KOPT-K1 (cell line): Measurements from ENCODE around the gene RNF215.

ENCODE experiments used
- H3K27ac ChIP-seq: fragments of 200-600 bp; sonication (generic); 2 replicates; pipeline ENCODE4 v1.5.1; 2016; ENCODE audit warnings: antibody characterized with exemption, mild to moderate bottlenecking, low read depth, low read length; ENCODE audit not compliant: poor library complexity, severe bottlenecking
- H3K36me3 ChIP-seq: fragments of 200-600 bp; sonication (generic); 2 replicates; pipeline ENCODE4 v1.5.1; 2017; ENCODE audit warnings: antibody characterized with exemption, mild to moderate bottlenecking, low read length, moderate library complexity; ENCODE audit not compliant: insufficient read depth
- H3K9me3 ChIP-seq: fragments of 200-600 bp; sonication (generic); 2 replicates; pipeline ENCODE4 v1.5.1; 2017; ENCODE audit warnings: antibody characterized with exemption, low read length, mild to moderate bottlenecking; ENCODE audit not compliant: insufficient read depth, poor library complexity, severe bottlenecking

RNF215 gene

DNA sequence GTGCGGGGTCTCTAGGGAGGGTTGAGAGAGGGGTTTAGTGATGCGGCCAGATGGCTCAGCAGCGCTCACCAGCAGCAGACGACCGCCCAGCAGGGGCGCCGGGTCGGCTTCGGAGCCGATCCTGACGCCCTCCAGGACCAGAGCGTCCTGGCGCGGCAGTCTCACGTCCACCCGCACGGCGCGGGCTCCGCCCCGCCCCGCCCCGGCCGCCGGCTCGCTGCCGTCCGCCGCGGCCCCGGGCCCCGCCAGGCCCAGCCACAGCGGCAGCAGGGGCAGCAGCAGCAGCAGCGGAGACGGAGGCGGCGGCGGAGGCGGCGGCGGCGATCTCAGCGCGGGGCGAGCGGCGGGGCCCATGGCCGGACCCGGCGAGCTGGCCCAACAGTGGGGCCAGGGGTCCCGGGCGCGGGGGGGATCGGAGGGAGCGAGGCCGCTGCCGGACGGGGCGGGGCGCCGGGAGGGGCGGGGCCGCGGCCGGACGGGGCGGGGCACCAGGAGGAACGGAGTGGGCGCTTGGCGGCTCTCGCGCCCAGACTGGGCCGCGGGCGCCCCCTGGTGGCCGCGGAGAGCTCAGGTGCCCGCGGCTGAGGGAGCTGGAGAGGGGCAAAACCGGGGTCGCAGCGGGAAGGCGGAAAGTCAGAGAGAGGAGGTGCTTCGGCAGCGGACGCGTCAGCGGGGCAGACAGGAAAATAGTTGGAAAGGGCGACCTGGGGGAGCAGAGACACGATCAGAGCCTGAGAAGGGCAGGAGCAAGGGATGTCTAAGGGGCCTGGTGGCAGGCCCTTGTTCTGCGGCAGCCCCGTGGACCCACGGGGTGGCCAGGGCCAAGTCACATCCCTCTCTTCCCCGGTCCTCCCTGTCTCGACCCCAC lies at the start of gene RNF215:
Gene RNF215 (minus strand): TSS at position 452 of the 868 bp plus-strand sequence. CDS start 98 bp downstream, at position 354.
- peak within 1 kb of the TSS; percentile 44 for H3K27ac ChIP-seq
- H3K9me3 ChIP-seq, result peaks cover 5% of the 10 kb centered on the region
- no peaks in the 10 kb centered on the region for H3K36me3 ChIP-seq

DNA sequence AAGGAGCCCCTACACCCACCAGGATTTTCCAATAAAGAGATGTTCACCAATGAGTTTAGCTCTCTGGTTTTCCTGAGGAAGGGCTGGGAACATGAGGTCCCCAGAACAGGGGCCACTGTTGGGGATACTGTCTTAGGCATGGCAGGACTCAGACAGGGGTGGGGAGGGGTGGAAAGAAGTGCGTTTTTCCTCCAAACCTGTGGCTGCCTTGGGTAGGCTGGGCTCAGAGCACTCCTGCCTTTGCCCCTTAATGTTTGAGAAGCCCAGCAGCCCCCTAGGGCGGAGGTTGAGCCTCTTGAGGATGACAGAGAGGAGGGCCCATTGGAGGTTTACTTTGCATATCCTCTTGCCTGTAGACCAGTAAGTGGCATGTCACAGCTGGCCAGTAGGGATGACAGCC lies 49.0 kb upstream of the RNF215 start:
- H3K9me3 ChIP-seq, result no peaks in the 10 kb centered on the region
- peak overlapping the region; percentile 31 for H3K27ac ChIP-seq
- H3K36me3 ChIP-seq, result no peaks in the 10 kb centered on the region

DNA sequence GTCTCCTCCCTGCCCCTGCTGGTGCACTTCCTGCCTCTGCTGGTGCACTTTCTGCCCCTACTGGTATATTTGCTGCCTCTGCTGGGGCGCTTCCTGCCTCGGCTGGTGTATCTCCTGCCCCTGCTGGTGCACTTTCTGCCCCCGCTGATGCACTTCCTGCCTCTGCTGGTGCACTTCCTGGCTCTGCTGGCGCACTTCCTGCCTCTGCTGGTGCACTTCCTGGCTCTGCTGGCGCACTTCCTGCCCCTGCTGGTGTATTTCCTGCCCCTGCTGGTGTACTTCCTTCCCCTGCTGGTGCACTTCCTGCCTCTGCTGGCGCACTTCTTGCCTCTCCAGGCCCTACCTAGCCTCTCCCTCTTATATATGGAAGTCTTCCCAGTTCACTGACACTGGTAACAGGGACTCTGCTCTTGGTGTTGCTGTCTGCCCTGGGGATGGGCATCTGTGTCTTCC lies 48.5 kb upstream of the RNF215 start:
- Histone ChIP-seq H3K9me3 (no peaks in the 10 kb centered on the region), H3K27ac (peak overlapping the region; percentile 56), H3K36me3 (no peaks in the 10 kb centered on the region)

DNA sequence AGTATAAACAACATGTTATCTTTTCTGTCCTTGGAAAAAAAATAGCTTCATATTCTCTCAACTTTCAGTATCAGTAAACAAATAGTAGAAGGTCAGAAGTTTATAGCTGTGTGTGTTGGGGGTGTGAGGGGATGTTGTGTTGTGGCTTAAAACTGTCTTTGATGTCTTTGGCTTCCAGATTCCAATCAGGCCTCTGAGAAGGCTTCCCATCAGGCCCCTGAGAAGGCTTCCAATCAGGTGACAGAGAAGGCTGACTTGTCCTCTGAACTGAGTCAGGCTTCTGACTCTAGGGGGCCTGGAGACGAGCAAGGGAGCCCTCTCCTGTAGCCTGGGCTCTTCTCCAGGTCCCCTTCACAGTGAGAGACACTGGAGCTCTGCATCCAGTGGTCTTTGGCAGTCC lies 47.6 kb upstream of the RNF215 start:
- H3K36me3 ChIP-seq, result no peaks in the 10 kb centered on the region; the same call in 1 of the 2 replicates
- peak overlapping the region; percentile 56 for H3K27ac ChIP-seq
- no peaks in the 10 kb centered on the region for H3K9me3 ChIP-seq

DNA sequence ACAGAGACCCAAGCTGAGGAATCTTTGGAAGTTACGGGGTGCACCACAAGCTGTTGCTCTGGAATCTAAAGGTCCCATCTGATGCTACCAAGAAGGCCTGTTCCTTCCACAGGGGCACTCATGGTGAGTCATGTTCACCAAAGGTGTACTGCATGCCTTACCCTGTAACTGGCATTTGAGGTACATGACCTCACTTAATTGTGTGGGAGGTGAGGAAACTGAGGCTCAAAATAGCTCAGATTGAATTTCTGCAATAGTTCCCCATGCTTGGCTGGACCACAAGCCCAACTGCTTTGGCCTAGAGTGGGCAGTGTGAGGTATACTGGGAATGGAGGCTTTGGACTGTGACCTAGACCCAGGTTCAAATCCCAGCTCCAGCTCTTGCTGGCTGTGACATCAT lies 46.6 kb upstream of the RNF215 start:
- no peak overlapping the region for H3K27ac ChIP-seq
- no peaks in the 10 kb centered on the region for H3K9me3 ChIP-seq
- peaks cover 10% of the 10 kb centered on the region; the same call in 1 of the 2 replicates for H3K36me3 ChIP-seq

DNA sequence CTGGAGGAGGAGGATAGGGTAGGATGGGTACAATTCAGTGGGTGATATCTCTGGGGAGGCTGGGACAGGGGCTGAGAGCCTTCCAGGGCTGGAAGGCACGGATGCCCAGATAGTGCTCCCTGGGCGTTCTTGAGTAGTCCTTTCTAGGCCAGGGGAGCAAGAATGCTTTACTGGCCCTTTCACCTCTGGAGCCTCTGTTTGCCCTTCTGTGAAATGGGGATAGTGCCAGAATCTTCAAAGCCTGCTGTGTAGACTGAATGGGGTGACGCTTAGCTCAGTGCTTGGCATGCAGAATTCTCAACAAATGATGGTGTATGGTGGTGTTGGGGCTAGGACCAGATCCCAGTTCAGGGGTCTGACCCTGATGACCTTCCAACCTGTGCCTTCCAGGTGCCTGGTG lies 46.0 kb upstream of the RNF215 start:
- Histone ChIP-seq H3K36me3 (peaks cover 15% of the 10 kb centered on the region), H3K27ac (no peak overlapping the region), H3K9me3 (no peaks in the 10 kb centered on the region)

DNA sequence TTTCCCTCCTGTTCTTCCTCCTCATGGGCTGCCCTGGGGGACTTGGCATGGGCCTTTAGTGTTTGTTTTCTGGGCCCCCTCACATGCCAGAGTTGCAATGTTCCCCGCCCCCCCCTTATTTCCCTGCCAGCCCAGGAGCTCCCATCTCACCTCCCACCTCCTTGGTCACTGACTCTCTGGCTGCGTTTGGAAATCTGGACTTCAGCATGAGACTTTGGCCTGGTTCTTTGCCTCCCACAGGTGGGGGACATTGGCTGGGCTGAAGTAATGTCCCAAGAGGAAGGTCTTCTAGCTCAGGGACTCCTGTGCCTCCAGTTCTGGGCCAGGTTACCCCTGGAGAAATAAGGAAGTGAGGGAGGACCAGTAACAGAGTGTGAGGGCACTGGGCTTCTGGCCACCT lies 45.3 kb upstream of the RNF215 start:
- Histone ChIP-seq H3K9me3 (no peaks in the 10 kb centered on the region), H3K36me3 (peaks cover 22% of the 10 kb centered on the region), H3K27ac (no peak overlapping the region)

DNA sequence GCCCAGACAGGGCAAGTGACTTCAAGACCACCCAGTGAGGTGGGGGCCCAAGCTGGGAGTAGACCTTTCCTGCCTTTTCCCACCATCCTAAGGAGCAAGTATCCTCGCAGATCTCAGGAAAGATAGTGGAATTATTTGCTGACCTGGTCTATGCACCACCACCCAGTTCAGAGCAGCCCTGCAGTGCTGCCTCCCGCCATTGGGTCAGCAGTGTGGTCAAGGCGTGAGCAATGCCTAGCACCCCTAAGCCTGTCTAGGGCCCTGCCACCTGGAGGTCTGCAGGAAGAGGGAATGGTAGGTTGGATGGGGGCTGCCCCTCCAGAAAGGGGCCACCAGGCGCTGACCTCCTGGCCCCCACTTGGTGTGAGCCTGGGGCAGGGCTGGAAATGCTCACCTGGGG lies 44.9 kb upstream of the RNF215 start:
- Histone ChIP-seq H3K27ac (no peak overlapping the region), H3K9me3 (no peaks in the 10 kb centered on the region), H3K36me3 (peaks cover 26% of the 10 kb centered on the region)

DNA sequence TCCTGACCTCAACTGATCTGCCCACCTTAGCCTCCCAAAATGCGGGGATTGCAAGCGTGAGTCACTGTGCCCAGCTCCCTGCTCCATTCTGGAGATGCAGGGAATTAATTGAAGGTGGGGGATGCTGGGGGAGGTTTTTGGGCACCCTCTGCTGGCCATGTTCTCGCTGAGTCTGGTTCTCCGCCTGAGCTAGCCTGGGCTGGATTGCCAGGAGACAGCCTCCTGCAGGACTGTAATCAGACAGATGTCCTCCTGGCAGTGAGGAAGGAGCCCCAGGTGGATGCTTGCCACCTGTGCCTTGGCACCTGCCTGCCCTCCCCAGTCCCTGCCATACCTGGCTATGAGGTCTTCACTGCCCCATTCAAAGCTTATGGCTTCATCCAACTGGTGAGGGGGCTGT lies 43.7 kb upstream of the RNF215 start:
- no peak overlapping the region for H3K27ac ChIP-seq
- peaks cover 31% of the 10 kb centered on the region for H3K36me3 ChIP-seq
- H3K9me3 ChIP-seq, result no peaks in the 10 kb centered on the region

DNA sequence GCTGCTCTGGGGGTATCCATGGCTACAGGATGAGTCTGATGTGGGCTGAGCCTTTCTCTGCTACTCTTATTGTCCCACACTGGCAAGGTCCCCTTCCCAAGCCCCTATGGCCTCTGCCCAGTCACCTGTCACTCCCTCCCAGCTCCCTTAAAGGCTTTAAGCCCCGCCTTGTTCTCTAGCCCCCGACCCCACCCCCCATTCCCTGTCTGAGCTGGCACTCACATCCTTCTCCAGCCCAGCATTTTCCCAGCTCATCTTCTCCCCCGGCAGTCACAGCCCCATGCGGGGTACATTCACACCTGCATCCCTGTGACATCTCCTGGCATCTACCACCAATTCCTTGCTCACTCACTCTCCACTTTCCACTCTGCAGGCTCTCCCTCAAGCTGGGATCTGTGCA lies 42.7 kb upstream of the RNF215 start:
- Histone ChIP-seq H3K36me3 (peaks cover 31% of the 10 kb centered on the region), H3K27ac (no peak overlapping the region), H3K9me3 (no peaks in the 10 kb centered on the region)

DNA sequence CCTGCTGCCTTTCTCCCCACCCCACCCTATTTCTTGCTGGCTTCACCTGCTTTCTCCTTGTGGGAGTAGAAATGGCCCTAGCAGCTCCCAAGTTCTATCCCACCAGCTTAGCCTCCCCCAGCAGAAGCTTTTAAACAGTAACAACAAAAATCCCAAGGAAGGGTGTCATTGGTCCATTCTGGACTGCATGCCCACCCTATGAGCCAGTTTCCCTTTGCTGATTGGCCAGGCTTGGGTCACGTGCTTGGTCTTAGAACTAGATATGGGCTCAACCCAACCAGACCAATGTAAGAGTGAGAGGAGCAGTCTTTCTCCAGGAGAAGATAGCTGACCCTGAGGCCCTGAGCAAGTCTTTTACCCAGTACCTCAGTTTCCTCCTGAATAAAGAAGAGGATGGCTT lies 40.7 kb upstream of the RNF215 start:
- H3K27ac ChIP-seq, result no peak overlapping the region
- H3K9me3 ChIP-seq, result no peaks in the 10 kb centered on the region
- peaks cover 31% of the 10 kb centered on the region for H3K36me3 ChIP-seq

DNA sequence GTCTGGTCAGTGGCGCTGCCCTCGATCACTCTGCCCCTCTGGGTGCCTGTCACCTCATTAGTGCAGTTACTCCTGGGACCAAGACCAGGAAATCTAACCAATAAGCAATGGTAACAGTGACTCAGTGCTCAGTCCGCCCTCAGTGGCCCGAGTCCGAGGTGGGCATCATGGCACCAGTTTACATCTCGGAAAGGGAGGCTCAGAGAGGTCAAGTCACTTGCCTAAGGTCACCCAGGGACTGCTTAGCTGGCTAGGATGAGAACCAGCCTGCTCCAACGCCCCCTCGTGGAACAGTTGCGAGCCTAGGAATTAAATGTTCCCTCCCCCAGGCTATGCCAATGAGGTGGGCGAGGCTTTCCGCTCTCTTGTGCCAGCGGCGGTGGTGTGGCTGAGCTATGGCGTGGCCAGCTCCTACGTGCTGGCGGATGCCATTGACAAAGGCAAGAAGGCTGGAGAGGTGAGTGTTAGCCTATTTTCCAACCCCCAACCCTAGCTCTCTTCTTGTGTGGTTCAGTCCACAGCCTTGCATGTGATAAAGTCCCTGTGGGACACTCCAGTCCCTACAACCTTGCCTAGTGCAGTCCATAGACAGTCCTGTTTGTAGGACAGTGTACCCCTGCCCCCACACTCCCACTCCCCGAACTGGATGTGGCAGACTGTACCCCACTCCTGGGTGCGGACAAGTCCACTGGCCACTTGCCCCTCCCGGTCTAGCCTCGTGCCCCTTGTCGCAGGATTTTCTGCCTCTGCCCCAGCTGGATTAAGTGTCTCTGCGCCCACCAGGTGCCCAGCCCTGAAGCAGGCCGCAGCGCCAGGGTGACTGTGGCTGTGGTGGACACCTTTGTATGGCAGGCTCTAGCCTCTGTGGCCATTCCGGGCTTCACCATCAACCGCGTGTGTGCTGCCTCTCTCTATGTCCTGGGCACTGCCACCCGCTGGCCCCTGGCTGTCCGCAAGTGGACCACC lies 39.5 kb upstream of the RNF215 start:
- peaks cover 36% of the 10 kb centered on the region for H3K36me3 ChIP-seq
- H3K27ac ChIP-seq, result peak overlapping the region; percentile 75
- H3K9me3 ChIP-seq, result no peaks in the 10 kb centered on the region

DNA sequence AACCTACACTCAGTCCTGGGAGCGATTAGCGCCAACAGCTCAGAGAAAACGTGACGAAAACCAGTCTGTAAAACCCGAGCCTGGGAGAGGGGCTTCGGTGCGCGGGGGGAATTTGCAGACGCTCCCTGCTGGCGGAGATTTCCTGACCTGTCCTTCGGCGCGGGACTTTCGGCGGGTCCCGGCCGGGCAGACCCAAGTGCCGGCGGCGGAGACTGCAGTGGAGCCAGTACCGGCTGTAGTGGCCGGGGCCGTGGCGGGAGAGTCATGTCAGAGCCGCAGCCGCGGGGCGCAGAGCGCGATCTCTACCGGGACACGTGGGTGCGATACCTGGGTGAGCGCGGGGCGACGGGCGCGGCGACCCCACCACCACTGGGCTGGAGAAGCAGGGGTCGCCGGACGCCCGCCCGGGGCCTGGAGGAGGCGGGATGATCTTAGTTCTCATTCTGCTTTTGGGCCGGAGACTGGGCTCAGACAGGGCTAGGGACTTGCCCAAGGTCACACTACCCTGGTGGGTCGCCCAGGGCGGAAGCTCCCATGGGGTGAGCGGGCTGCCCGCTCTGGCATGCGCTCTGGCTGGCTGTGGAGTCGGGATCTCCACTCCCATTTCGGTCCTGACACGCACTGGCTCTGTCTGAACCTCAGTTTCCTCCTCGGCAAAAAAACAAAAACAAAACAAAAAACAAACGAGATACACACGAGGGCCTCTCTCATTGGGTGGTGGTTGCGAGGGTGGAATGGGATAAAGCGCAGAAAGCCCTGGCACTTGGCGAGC lies 38.6 kb upstream of the RNF215 start, which contains the start of gene MTFP1:
Gene MTFP1 (plus strand): TSS at position 153 of the 772 bp plus-strand sequence. CDS start 112 bp downstream, at position 265.
- peak within 1 kb of the TSS; percentile 93 for H3K27ac ChIP-seq
- H3K36me3 ChIP-seq, result peaks cover 45% of the 10 kb centered on the region

DNA sequence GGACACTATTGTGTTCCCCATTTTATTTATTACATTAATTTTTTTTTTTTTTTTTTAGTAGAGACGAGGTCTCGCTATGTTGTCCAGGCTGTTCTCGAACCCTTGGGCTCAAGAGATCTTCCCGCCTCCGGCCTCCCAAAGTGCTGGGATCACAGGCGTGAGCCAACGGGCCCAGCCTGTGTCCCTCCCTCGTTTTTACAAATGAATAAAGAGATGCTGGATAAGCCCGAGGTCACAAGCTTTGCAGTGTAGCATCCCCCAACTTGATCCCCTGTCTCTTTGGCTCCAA lies 38.1 kb upstream of the RNF215 start:
- Histone ChIP-seq H3K36me3 (peaks cover 50% of the 10 kb centered on the region), H3K27ac (peak overlapping the region; percentile 93)

More for the DNA sequence above, 38.6 kb upstream of the RNF215 start, which contains the start of gene MTFP1:
- no peaks in the 10 kb centered on the region for H3K9me3 ChIP-seq

More for the DNA sequence above, 38.1 kb upstream of the RNF215 start:
- H3K9me3 ChIP-seq, result no peaks in the 10 kb centered on the region
